TTC549 (cell line): ENCODE results near the gene MRE11.
"Not testable (repeated sequence)": the region's sequence is repeated elsewhere in the genome, so short reads cannot be mapped to it uniquely, and the experiment has no call there.

Experiments used
- FAIRE-seq: peaks from 2 replicates; lab custom pipeline; 2012; peaks lifted over from hg19 to GRCh38; lab: Jason Lieb, UNC

The MRE11 gene

GRCh38 chr11:94506513-94506912 is 12.9 kb upstream of the MRE11 start:
- FAIRE-seq = not testable (repeated sequence)

- FAIRE-seq = peak; percentile 89
Measured at GRCh38 chr11:94504689-94505293, 11.1 kb upstream of the MRE11 start.

- no peak for FAIRE-seq
Measured at GRCh38 chr11:94501522-94501921, 7.9 kb upstream of the MRE11 start.

GRCh38 chr11:94500181-94500580 is 6.5 kb upstream of the MRE11 start:
- no peak for FAIRE-seq

GRCh38 chr11:94494126-94494680 is 559 bp upstream of the MRE11 start:
- no peak for FAIRE-seq

- no peak for FAIRE-seq
Measured at GRCh38 chr11:94486068-94486467, 7.6 kb downstream of the MRE11 start.

- no peak for FAIRE-seq
Measured at GRCh38 chr11:94481342-94481741, 12.3 kb downstream of the MRE11 start.

- FAIRE-seq = no peak
Measured at GRCh38 chr11:94477624-94478023, 16.0 kb downstream of the MRE11 start.

GRCh38 chr11:94472916-94473799 is 20.5 kb downstream of the MRE11 start:
- no peak for FAIRE-seq

- FAIRE-seq = no peak
Measured at GRCh38 chr11:94469416-94469815, 24.2 kb downstream of the MRE11 start.

GRCh38 chr11:94459576-94459975 is 34.1 kb downstream of the MRE11 start:
- FAIRE-seq = no peak

GRCh38 chr11:94457118-94458029 is 36.3 kb downstream of the MRE11 start:
- FAIRE-seq = no peak

- FAIRE-seq = no peak
Measured at GRCh38 chr11:94455861-94456260, 37.8 kb downstream of the MRE11 start.

- no peak for FAIRE-seq
Measured at GRCh38 chr11:94454301-94454700, 39.3 kb downstream of the MRE11 start.

- FAIRE-seq = no peak
Measured at GRCh38 chr11:94452988-94453387, 40.7 kb downstream of the MRE11 start.

GRCh38 chr11:94450048-94450447 is 43.6 kb downstream of the MRE11 start:
- no peak for FAIRE-seq

GRCh38 chr11:94449437-94449836 is 44.2 kb downstream of the MRE11 start:
- FAIRE-seq = no peak

GRCh38 chr11:94449029-94449428 is 44.6 kb downstream of the MRE11 start:
- FAIRE-seq = no peak

GRCh38 chr11:94447149-94447548 is 46.5 kb downstream of the MRE11 start:
- no peak for FAIRE-seq

GRCh38 chr11:94445641-94446040 is 48.0 kb downstream of the MRE11 start:
- no peak for FAIRE-seq

GRCh38 chr11:94433049-94433448 is 60.6 kb downstream of the MRE11 start:
- FAIRE-seq = no peak

- FAIRE-seq = no peak
Measured at GRCh38 chr11:94424662-94425061, 69.0 kb downstream of the MRE11 start.
